ENCODE measurements around the gene ANP32E.

DNA sequence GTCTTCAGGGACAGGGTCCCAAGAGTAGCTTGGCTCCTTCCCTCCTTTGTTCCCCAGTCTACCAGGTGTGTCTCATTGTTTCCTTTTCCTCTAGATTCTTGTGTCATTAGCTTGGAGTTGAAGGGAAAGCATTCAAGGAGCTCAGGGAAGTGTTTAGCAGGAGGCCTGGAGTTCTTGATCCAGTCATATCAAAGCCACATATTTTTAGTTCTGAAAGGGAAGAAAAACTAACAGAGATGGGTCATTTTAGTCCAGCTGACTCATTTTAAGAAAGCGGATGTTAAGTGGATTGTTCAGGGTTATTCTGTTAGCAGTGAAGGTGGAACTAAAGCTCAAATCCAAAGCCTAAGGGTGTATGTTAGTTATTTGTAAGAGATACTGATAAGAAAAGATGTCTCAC lies 37.4 kb upstream of the ANP32E start:
- TF ChIP-seq CTCF (IDR thresholded peaks at IDR 0.05; ENCODE audit: insufficient read depth, low read length, poor library complexity, severe bottlenecking): no peak
- TF ChIP-seq EZH2phosphoT487 (conservative IDR thresholded peaks at IDR 0.05; ENCODE audit: low read length): no peak
